ENCODE measurements around the gene COL9A1.

- TF ChIP-seq POLR2AphosphoS5 (IDR thresholded peaks at IDR 0.05; ENCODE audit: low read depth, low read length): no peak
- TF ChIP-seq POLR2A (IDR thresholded peaks at IDR 0.05; ENCODE audit: low read depth, low read length): no peak
- no peak for TF ChIP-seq PAX5 (IDR thresholded peaks at IDR 0.05; ENCODE audit: insufficient read depth, low read length, severe bottlenecking)
- TF ChIP-seq SPI1 (IDR thresholded peaks at IDR 0.05; ENCODE audit: low read depth, low read length): no peak
- TF ChIP-seq POU2F2 (IDR thresholded peaks at IDR 0.05; ENCODE audit: low read depth, low read length): no peak
These were observed 10.7 kb downstream of the COL9A1 start for GRCh38 chr6:70292193-70292592.
